Raji (cell line): Measurements from ENCODE around the gene BBS9.

Experiments
- POLR2A ChIP-seq: IDR thresholded peaks from 2 replicates; pipeline ENCODE4 v1.6.1; 2011; ENCODE audit warnings: low read depth, low read length, control low read depth; ENCODE audit not compliant: insufficient read depth

The BBS9 gene

GRCh38 chr7:33109005-33109757 lies 20.2 kb upstream of the BBS9 start, which contains the start of gene RP9:
TSS of gene RP9 (minus strand) at chr7:33109404. CDS start at chr7:33109372, 32 bp downstream.
- TF ChIP-seq POLR2A, result peak; percentile 84

DNA sequence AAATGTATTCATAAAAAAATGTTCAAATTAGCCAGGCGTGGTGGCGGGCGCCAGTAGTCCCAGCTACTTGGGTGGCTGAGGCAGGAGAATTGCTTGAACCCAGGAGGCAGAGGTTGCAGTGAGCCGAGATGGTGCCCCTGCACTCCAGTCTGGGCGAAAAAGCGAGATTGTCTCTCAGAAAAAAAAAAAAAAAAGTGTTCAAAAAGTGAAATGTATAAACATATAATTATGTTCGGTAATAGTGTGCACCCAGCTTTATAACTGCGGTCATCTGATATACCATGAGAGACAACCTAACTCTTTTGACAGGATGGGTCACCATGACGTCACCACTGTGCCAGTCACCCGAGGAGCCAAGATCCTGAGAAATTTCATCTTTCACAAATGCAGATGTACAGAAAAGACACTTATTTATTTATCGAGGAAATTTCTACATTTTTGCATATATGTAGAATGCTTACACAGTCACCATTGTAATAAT lies 19.6 kb upstream of the BBS9 start:
- no peak for TF ChIP-seq POLR2A

DNA sequence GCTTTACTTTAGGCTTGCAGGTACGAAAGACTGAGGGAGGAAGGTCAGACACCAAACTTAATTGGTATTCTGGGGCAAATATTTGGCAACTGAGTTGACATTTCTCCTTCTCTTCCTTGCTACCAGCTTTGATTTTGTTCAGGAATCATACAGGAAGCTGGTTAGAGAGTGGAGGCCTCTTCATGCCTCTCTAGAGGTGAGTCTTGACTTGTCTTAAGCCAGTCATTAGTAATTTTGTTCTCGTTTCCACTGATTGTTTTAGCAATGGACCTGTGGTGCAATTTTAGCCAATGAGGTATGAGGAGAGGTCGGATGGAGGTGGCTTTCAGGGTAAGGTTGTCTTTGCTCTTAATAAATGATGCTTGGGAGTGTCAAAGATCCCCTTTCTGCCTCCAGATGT lies 17.8 kb upstream of the BBS9 start:
- no peak for TF ChIP-seq POLR2A

DNA sequence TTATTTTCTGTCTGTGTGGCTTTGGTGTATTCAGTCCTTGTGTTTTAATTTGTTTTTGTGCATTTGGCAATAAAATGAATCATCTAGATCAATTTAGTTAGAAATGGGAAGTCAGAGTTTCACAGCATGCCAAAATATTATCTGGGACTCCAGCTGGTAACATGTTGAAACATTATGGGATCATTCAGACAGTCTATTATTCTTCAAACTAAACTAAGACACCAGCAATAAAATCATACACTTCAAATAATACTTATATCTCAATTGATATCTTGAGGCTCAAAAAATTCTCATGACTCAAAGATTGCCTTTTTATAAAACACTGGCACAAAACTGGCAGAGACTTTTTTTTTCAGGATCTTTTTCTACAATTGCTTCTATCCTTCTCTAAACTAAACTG lies 14.4 kb upstream of the BBS9 start:
- no peak for TF ChIP-seq POLR2A

DNA sequence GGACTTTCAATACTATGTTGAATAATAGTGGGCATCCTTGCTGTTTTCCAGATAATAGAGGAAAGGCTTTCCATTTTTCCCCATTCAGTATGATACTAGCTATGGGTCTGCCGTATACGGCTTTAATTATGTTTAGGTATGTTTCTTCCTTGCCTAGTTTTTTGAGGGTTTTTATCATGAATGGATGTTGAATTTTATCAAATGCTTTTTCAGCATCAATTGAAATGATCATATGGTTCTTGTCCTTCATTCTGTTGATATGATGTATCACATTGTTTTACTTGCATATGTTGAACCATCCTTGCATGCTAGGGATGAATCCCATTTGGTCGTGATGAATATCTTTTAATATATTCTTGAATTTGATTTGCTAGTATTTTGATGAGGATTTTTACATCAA lies 11.0 kb upstream of the BBS9 start:
- no peak for TF ChIP-seq POLR2A

DNA sequence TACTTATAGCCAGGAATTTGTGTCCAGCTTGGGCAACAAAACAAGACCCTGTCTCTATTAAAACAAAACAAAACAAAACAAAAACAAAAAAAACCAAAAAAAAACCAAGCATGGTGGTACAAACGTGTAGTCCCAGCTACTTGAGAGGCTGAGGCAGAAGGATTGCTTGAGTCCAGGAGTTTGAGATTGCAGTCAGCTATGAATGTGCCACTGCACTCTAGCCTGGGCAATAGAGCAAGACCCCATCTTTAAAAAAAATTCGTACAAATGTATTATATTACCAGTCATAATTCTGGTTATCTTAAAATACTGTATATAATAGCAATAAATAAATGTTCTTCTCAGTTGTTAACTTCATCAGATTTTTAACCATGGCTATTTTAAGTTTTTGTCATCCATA lies 2.3 kb upstream of the BBS9 start:
- no peak for TF ChIP-seq POLR2A

DNA sequence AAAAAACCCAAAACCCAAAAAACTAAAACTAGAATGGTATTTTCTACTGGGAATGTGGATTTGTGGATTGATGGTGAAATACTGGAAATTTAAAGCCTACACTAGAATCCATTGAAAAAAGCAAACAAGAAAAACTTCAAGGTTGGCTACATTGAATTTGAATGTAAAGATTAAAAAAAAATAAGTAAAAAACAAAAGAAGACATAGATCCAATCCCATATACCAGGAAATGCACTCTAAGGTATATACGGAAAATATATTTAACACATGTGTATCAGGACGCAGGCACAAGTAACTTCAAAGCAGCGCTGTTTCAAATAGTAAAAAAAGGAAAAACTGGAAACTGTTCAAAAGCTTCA lies 754 bp upstream of the BBS9 start:
- no peak for TF ChIP-seq POLR2A

DNA sequence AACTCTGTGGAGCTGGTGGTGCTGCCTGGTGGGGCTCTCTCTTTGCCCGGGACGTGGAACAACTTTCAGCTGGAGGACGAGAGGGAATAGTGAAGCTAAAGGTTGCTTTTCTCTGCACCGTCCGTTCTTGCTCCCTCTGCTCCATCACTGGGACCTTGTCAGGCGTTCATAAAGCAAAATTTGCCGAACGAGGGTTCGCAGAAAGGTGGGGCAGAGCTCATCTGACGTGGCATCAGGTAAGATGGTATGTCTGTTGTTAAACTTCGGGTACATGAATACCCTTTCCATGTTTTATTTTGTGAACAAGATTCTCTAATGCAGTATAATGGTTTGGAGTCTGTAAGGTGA lies 416 bp downstream of the BBS9 start:
- no peak for TF ChIP-seq POLR2A

DNA sequence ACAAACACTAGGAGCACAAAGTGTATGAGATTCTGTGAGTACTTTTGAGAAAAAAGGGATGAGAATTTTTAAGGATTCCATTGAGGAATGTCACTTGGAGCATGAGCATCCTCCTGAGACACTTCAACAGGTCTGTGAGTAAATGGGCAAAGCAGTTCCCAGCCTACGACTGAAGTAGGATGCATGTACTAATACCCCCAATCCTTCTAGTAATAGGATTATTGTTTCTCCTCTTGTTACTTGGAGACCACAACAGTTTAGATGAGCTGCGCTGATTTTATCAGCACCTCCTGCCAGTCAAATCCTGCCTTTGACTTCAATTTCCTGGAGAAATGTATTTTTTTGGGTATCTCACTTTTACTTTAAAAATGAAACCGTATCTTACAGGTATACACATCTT lies 820 bp downstream of the BBS9 start:
- no peak for TF ChIP-seq POLR2A

DNA sequence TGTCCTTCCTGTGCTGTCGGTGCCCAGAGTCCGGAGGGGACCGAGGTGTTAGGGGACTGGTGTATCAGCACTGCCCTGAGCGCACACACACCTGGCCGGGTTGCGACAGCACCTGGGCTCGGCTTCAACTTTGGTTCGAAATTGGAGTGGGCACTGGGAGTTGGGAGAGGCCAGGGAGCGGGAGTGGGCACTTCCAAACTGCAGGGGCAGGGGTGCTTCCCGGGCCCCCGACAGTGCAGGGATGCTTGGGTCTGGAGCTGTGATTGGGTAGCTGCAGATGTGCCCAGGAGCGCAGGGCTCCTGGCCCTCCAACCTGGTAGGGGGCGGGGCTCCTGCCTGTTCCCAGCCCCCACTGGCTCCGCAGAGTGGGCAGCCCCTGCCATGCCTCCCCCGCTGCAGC lies 7.7 kb downstream of the BBS9 start:
- no peak for TF ChIP-seq POLR2A

GRCh38 chr7:33142585-33142984 lies 13.2 kb downstream of the BBS9 start:
- no peak for TF ChIP-seq POLR2A

DNA sequence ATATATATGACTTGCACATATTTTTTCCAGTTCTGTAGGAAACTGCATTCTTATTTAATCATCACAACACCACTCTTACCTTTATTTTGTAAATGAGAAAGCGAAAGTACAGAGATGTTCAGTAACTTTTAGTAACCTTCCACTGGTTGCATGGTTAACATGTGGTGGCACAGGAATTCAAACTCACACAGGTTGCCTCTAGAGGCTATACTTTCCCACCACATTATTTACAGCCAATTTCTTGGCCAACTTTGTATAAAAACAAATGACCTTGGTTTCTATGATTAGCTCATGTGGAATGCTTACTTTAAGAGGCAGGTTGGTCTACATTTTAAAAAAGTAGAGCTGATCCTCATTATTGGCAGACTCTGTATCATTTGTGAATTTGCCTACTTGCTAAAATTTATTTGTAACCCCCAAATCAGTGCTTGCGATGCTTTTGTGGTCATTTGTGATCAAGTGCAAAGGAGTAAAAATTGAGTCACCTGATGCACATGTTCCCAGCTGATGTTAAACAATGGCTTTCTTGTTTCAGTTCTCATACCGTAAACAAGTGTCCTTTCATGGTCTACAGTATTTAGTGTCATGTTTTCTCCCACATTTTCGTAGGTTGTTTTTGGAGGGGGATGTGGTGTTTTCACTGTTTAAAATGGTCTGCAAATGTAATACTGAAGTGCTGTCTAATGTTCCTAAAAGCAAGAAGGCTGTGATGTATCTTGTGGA lies 14.8 kb downstream of the BBS9 start:
- no peak for TF ChIP-seq POLR2A

- no peak for TF ChIP-seq POLR2A
These were observed 15.8 kb downstream of the BBS9 start for GRCh38 chr7:33145156-33145555.

DNA sequence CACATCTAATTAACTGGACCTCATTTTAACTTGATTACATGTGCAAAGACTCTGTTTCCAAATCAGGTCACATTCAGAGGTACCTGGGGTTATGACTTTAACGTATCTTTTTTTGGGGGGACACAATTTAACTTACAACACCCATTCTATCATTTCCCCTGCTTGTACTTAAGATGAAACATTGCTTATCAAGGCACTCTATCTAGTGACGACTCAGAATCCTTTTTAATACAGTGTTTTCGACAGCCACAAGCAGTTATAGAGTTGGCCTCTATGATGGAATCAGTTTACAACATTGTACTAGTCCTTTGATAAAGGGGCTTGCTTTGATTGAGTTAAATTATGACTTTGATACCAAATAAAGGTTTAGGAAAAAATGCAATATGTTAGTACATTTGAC lies 22.7 kb downstream of the BBS9 start:
- TF ChIP-seq POLR2A, result no peak

DNA sequence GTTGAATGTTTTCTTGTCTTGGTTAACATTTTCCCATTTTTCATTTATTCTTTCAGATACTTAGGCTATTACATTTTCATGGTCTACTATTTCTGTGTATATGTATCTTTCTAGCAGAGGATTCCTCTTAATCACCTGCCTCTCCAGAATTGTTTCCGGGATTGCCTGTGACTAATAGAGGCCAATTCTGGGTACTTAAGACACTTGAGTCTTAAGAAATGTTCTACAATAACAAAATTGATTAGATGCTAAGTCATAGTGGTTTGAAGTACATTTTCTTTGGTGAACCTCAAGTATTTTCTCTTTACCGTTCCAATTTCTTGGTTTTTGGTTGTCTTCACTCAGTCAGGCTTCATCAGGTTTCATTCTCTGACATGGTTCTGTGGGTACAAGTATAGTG lies 26.4 kb downstream of the BBS9 start:
- TF ChIP-seq POLR2A, result no peak

- no peak for TF ChIP-seq POLR2A
These were observed 27.1 kb downstream of the BBS9 start for GRCh38 chr7:33156441-33156840.

GRCh38 chr7:33157311-33157710 lies 27.9 kb downstream of the BBS9 start:
- no peak for TF ChIP-seq POLR2A

GRCh38 chr7:33157781-33158180 lies 28.4 kb downstream of the BBS9 start:
- no peak for TF ChIP-seq POLR2A
